ENCODE results near the gene SPAG16.
"Not testable (repeated sequence)": the region's sequence is repeated elsewhere in the genome, so short reads cannot be mapped to it uniquely, and the experiment has no call there.

SPAG16 gene

GRCh38 chr2:214035091-214035852 lies 751.0 kb downstream of the SPAG16 start:
- H3K27ac ChIP-seq, result no peak overlapping the region
- no peak for TF ChIP-seq Cebpa-rat (IDR thresholded peaks at IDR 0.05)

GRCh38 chr2:214035921-214036320 lies 751.7 kb downstream of the SPAG16 start:
- H3K27ac ChIP-seq, result no peak overlapping the region
- no peaks in the 10 kb centered on the region for H3K27me3 ChIP-seq
- H3K9me3 ChIP-seq, result peaks cover 15% of the 10 kb centered on the region
- no peak overlapping the region for H3K4me2 ChIP-seq
- 0 out of 2 replicates have a peak, but pooled peaks cover 4% of the 10 kb centered on the region for H3K4me1 ChIP-seq
- no peak overlapping the region for H3K9ac ChIP-seq
- TF ChIP-seq Cebpa-rat (IDR thresholded peaks at IDR 0.05), result no peak
- no peak overlapping the region for H3K4me3 ChIP-seq
- no peaks in the 10 kb centered on the region for H4K20me1 ChIP-seq
- H3K36me3 ChIP-seq, result no peaks in the 10 kb centered on the region

More at GRCh38 chr2:214035091-214035852, 751.0 kb downstream of the SPAG16 start:
- Histone ChIP-seq H3K4me1 (0 out of 2 replicates have a peak, but pooled peaks cover 4% of the 10 kb centered on the region), H3K9ac (no peak overlapping the region), H3K36me3 (no peaks in the 10 kb centered on the region), H3K9me3 (peaks cover 15% of the 10 kb centered on the region), H3K4me3 (no peak overlapping the region), H3K4me2 (no peak overlapping the region), H3K27me3 (no peaks in the 10 kb centered on the region), H4K20me1 (no peaks in the 10 kb centered on the region)

DNA sequence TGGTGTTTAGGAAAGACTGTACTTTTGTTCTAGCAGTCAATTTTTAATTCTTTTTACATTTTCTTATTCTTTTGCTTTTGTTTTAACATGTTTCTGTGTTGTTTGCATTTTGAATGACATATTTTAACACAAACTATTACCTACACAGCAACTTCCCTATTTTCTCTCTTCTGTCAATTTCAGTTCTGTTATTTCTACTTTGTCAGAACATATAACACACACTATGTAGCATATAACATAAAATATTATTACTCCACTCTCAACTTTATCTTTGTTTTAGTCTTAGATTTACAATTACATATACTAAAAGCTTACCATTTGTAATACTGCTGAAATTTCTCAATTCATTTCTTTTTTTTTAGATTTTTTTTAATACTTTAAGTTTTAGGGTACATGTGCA lies 753.9 kb downstream of the SPAG16 start:
- no peak overlapping the region for H3K4me3 ChIP-seq
- H3K27ac ChIP-seq, result no peak overlapping the region
- H3K4me2 ChIP-seq, result no peak overlapping the region
- H3K36me3 ChIP-seq, result no peaks in the 10 kb centered on the region
- H4K20me1 ChIP-seq, result no peaks in the 10 kb centered on the region
- no peak overlapping the region for H3K9ac ChIP-seq
- H3K4me1 ChIP-seq, result no peaks in the 10 kb centered on the region
- peaks cover 15% of the 10 kb centered on the region for H3K9me3 ChIP-seq
- TF ChIP-seq Cebpa-rat (IDR thresholded peaks at IDR 0.05), result no peak
- H3K27me3 ChIP-seq, result no peaks in the 10 kb centered on the region

- Histone ChIP-seq H3K9me3 (no peaks in the 10 kb centered on the region), H3K4me3 (no peak overlapping the region), H3K27me3 (no peaks in the 10 kb centered on the region), H3K4me1 (no peaks in the 10 kb centered on the region), H3K36me3 (no peaks in the 10 kb centered on the region), H3K4me2 (no peak overlapping the region), H4K20me1 (no peaks in the 10 kb centered on the region), H3K27ac (no peak overlapping the region), H3K9ac (no peak overlapping the region)
- TF ChIP-seq Cebpa-rat (IDR thresholded peaks at IDR 0.05), result no peak
These were observed 766.5 kb downstream of the SPAG16 start for GRCh38 chr2:214050731-214051130.

GRCh38 chr2:214051585-214051984 lies 767.3 kb downstream of the SPAG16 start:
- Histone ChIP-seq H3K9me3 (no peaks in the 10 kb centered on the region), H3K4me2 (no peak overlapping the region), H3K4me3 (no peak overlapping the region)

DNA sequence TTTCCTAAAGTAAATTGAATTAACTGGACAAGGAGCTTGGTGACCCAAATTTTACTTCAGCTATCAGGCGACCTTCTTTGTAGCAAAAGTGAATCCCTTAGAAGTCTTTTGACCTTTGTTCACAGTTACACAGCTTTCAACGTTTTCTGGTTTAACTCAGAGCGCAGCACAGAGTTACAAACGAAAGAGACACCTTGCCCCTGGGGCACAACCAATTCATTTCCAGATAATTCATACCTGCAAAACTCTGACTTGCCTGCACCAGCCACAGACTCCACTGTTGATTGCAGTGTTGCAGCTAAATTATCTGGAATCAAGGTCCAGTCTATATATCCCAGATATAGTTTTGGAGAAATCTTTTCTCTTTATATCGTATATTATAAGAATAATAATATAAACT lies 768.0 kb downstream of the SPAG16 start:
- H4K20me1 ChIP-seq, result no peaks in the 10 kb centered on the region
- no peak overlapping the region for H3K27ac ChIP-seq
- H3K36me3 ChIP-seq, result no peaks in the 10 kb centered on the region
- H3K4me1 ChIP-seq, result no peaks in the 10 kb centered on the region
- TF ChIP-seq Cebpa-rat (IDR thresholded peaks at IDR 0.05), result no peak
- no peaks in the 10 kb centered on the region for H3K9me3 ChIP-seq
- H3K9ac ChIP-seq, result no peak overlapping the region
- H3K4me3 ChIP-seq, result no peak overlapping the region
- no peak overlapping the region for H3K4me2 ChIP-seq
- H3K27me3 ChIP-seq, result no peaks in the 10 kb centered on the region

More at GRCh38 chr2:214051585-214051984, 767.3 kb downstream of the SPAG16 start:
- Histone ChIP-seq H3K9ac (no peak overlapping the region), H3K27me3 (no peaks in the 10 kb centered on the region), H3K27ac (no peak overlapping the region), H3K4me1 (no peaks in the 10 kb centered on the region), H4K20me1 (no peaks in the 10 kb centered on the region), H3K36me3 (no peaks in the 10 kb centered on the region)
- no peak for TF ChIP-seq Cebpa-rat (IDR thresholded peaks at IDR 0.05)

DNA sequence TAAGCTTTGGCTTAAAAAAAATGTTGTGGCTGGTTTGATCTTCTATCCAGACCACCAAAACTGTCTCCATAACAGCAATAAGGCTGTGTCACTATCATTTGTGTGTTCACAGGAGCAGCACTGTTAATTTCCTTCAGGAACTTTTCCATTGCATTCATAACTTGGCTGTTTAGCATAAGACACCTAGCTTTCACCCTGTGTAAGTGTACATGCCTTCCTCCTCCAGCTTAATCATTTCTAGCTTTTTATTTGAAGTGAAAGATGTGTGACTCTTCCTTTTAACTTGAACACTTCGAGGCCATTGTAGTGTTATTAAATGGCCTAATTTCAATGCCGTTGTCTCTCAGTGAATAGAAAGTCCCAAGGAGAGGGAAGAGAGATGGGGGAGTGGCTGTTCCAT lies 773.7 kb downstream of the SPAG16 start:
- Histone ChIP-seq H3K4me1 (no peaks in the 10 kb centered on the region), H3K4me3 (no peak overlapping the region), H4K20me1 (no peaks in the 10 kb centered on the region), H3K9me3 (no peaks in the 10 kb centered on the region), H3K36me3 (no peaks in the 10 kb centered on the region), H3K27ac (no peak overlapping the region), H3K27me3 (no peaks in the 10 kb centered on the region), H3K9ac (no peak overlapping the region), H3K4me2 (no peak overlapping the region)
- TF ChIP-seq Cebpa-rat (IDR thresholded peaks at IDR 0.05), result no peak

GRCh38 chr2:214062279-214062678 lies 778.0 kb downstream of the SPAG16 start:
- not testable (repeated sequence) for H3K9me3 ChIP-seq, H3K27me3 ChIP-seq, H3K36me3 ChIP-seq, H4K20me1 ChIP-seq, H3K4me1 ChIP-seq, H3K27ac ChIP-seq, H3K9ac ChIP-seq, H3K4me2 ChIP-seq, H3K4me3 ChIP-seq

DNA sequence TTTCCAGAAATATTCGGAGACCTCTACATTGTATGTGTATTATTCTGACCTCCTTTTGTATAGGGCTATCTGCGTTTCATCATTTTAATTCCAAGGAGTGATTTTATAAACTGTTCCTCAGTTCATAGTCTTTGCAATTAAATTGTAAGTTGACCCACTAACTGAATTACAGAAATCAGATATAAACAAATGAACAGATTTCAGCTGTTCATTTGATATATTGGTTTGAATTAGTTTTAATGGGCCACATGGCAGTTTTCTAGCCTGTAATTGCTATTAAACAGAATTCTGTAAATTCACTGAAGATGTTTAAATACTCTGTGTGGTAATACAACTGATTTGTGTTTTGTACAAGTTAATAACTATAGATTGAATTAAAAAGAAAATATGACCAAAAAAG lies 780.2 kb downstream of the SPAG16 start:
- H3K4me1 ChIP-seq, result no peaks in the 10 kb centered on the region
- H4K20me1 ChIP-seq, result no peaks in the 10 kb centered on the region
- H3K4me2 ChIP-seq, result no peak overlapping the region
- H3K27me3 ChIP-seq, result no peaks in the 10 kb centered on the region
- H3K36me3 ChIP-seq, result no peaks in the 10 kb centered on the region
- H3K9ac ChIP-seq, result no peak overlapping the region
- H3K9me3 ChIP-seq, result no peaks in the 10 kb centered on the region
- H3K4me3 ChIP-seq, result no peak overlapping the region
- TF ChIP-seq Cebpa-rat (IDR thresholded peaks at IDR 0.05), result no peak
- no peak overlapping the region for H3K27ac ChIP-seq

- H3K4me1 ChIP-seq, result no peaks in the 10 kb centered on the region
- H3K4me2 ChIP-seq, result no peak overlapping the region
- no peaks in the 10 kb centered on the region for H3K9me3 ChIP-seq
- no peaks in the 10 kb centered on the region for H3K36me3 ChIP-seq
- H3K27ac ChIP-seq, result no peak overlapping the region
- no peaks in the 10 kb centered on the region for H3K27me3 ChIP-seq
- no peak overlapping the region for H3K9ac ChIP-seq
- no peak overlapping the region for H3K4me3 ChIP-seq
- no peak for TF ChIP-seq Cebpa-rat (IDR thresholded peaks at IDR 0.05)
- no peaks in the 10 kb centered on the region for H4K20me1 ChIP-seq
These were observed 782.6 kb downstream of the SPAG16 start for GRCh38 chr2:214066862-214067261.

- Histone ChIP-seq H3K4me2 (no peak overlapping the region), H3K4me3 (no peak overlapping the region), H3K4me1 (no peaks in the 10 kb centered on the region), H3K9me3 (no peaks in the 10 kb centered on the region), H3K27me3 (no peaks in the 10 kb centered on the region), H3K36me3 (no peaks in the 10 kb centered on the region), H4K20me1 (no peaks in the 10 kb centered on the region), H3K27ac (no peak overlapping the region), H3K9ac (no peak overlapping the region)
- no peak for TF ChIP-seq Cebpa-rat (IDR thresholded peaks at IDR 0.05)
These were observed 785.0 kb downstream of the SPAG16 start for GRCh38 chr2:214069254-214069653.

Data from BLaER1 (cell line).